ENCODE data around the gene HIGD1A.

DNA sequence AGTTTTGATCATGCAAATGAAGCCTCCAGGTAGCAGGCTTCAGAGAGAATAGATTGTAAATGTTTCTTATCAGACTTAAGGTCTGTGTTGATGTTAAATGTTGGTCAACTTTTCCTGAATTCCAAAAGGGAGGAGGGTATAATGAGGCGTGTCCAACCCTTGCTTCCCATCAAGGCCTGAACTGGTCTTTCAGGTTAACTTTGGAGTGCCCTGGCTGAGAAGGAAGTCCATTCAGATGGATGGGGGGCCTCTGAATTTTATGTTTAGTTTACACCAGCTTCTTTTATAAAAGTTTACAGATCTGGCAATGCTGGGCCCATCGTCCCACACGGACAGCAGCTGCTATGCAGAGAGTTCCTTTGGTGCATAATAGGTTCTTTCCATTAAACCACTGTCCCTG lies 40.2 kb downstream of the HIGD1A start:
- TF ChIP-seq, protein P1, sequence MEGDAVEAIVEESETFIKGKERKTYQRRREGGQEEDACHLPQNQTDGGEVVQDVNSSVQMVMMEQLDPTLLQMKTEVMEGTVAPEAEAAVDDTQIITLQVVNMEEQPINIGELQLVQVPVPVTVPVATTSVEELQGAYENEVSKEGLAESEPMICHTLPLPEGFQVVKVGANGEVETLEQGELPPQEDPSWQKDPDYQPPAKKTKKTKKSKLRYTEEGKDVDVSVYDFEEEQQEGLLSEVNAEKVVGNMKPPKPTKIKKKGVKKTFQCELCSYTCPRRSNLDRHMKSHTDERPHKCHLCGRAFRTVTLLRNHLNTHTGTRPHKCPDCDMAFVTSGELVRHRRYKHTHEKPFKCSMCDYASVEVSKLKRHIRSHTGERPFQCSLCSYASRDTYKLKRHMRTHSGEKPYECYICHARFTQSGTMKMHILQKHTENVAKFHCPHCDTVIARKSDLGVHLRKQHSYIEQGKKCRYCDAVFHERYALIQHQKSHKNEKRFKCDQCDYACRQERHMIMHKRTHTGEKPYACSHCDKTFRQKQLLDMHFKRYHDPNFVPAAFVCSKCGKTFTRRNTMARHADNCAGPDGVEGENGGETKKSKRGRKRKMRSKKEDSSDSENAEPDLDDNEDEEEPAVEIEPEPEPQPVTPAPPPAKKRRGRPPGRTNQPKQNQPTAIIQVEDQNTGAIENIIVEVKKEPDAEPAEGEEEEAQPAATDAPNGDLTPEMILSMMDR (IDR thresholded peaks at IDR 0.05) = no peak
- no peak for TF ChIP-seq POLR2A (IDR thresholded peaks at IDR 0.05)
